H1 (cell line): ENCODE measurements around the gene L3MBTL1. TPM values are rescaled to one million over a fixed set of nuclear protein-coding genes. Genes with fewer than 3 reads are reported as not detected.

ENCODE experiments used
- CTCF ChIA-PET: fragments of 300-600 bp; sonication (Branson Sonifier 250); formaldehyde crosslinking; loops from one replicate; lab custom pipeline; 2021; ENCODE audit not compliant: partially characterized antibody; lab: Charles Lee
- POLR2A ChIA-PET: fragments of 300-600 bp; sonication (Branson Sonifier 250); formaldehyde crosslinking; loops from one replicate; lab custom pipeline; 2021; ENCODE audit warnings: inconsistent platforms; ENCODE audit not compliant: partially characterized antibody; lab: Charles Lee
- DNase-seq, 2 experiments: peaks; one replicate each; pipeline versions ENCODE4 v3.0.0 to v3.0.0-alpha.2; 2010 to 2022; ENCODE audit warnings: low spot score in 2 of 2, low read depth in 1 of 2, mixed read lengths in 1 of 2
- FAIRE-seq: peaks from 2 replicates; lab custom pipeline; 2011; peaks lifted over from hg19 to GRCh38; lab: Jason Lieb, UNC
- H2AFZ ChIP-seq: 2 replicates; pipeline ENCODE4 v1.8.1; 2012; ENCODE audit warnings: low read length, inconsistent platforms
- H2AK5ac ChIP-seq: 2 replicates; pipeline ENCODE4 v1.6.1; 2013; ENCODE audit warnings: low read depth, low read length
- H2BK120ac ChIP-seq: replicated peaks from 2 replicates; pipeline ENCODE3; 2013; ENCODE audit warnings: low read depth, low read length, inconsistent platforms
- H2BK12ac ChIP-seq: 2 replicates; pipeline ENCODE4 v1.6.1; 2013; ENCODE audit warnings: low read depth, low read length
- H2BK15ac ChIP-seq: 2 replicates; pipeline ENCODE4 v1.6.1; 2013; ENCODE audit warnings: low read length
- H2BK20ac ChIP-seq: 2 replicates; pipeline ENCODE4 v1.6.1; 2013; ENCODE audit warnings: low read length
- H2BK5ac ChIP-seq: 2 replicates; pipeline ENCODE4 v1.6.1; 2013; ENCODE audit warnings: low read depth, low read length
- H3K14ac ChIP-seq: 2 replicates; pipeline ENCODE4 v1.6.1; 2013; ENCODE audit warnings: inconsistent platforms; ENCODE audit not compliant: insufficient read length
- H3K18ac ChIP-seq: 2 replicates; pipeline ENCODE4 v1.6.1; 2013; ENCODE audit warnings: low read length; ENCODE audit errors: extremely low read depth
- H3K23ac ChIP-seq: 2 replicates; pipeline ENCODE4 v1.6.1; 2013; ENCODE audit warnings: inconsistent platforms; ENCODE audit not compliant: insufficient read length
- H3K23me2 ChIP-seq: 2 replicates; pipeline ENCODE4 v1.6.1; 2013; ENCODE audit warnings: low read depth, low read length
- H3K27ac ChIP-seq: 2 replicates; pipeline ENCODE4 v1.6.1; 2011; ENCODE audit warnings: low read depth, low read length, inconsistent platforms
- H3K27me3 ChIP-seq, 4 experiments: replicated peaks in 1 of 4; 1 replicate in 1 of 4; 2 replicates in 3 of 4; pipeline versions ENCODE4 v1.6.1 to v1.8.1; 2011 to 2013; ENCODE audit warnings: low read length in 3 of 4, mild to moderate bottlenecking in 3 of 4, inconsistent platforms in 2 of 4, mixed read lengths in 2 of 4, moderate library complexity in 1 of 4; ENCODE audit not compliant: control insufficient read depth in 3 of 4, insufficient read depth in 3 of 4; ENCODE audit errors: extremely low read depth in 1 of 4
- H3K36me3 ChIP-seq, 4 experiments: 2 replicates each; pipeline versions ENCODE4 v1.6.1 to v1.8.1; 2011 to 2013; ENCODE audit warnings: mild to moderate bottlenecking in 4 of 4, low read length in 3 of 4, moderate library complexity in 2 of 4, control low read depth in 1 of 4, inconsistent platforms in 1 of 4; ENCODE audit not compliant: insufficient read depth in 4 of 4, control insufficient read depth in 2 of 4
- H3K4ac ChIP-seq: replicated peaks from 2 replicates; pipeline ENCODE3; 2013; ENCODE audit warnings: low read length, low read depth, mixed read lengths, inconsistent platforms; ENCODE audit not compliant: insufficient read length
- H3K4me1 ChIP-seq, 4 experiments: replicated peaks in 1 of 4; 1 replicate in 1 of 4; 2 replicates in 3 of 4; pipeline versions ENCODE4 v1.6.1 to v1.8.1; 2011 to 2013; ENCODE audit warnings: low read length in 3 of 4, inconsistent platforms in 2 of 4, mixed read lengths in 1 of 4; ENCODE audit not compliant: insufficient read depth in 4 of 4, control insufficient read depth in 3 of 4
- H3K4me2 ChIP-seq, 2 experiments: 2 replicates each; pipeline versions ENCODE4 v1.6.1 to v1.8.1; 2011 to 2013; ENCODE audit warnings: low read depth in 2 of 2, low read length in 2 of 2, control low read depth in 1 of 2, inconsistent platforms in 1 of 2, mild to moderate bottlenecking in 1 of 2; ENCODE audit not compliant: insufficient read depth in 1 of 2
- H3K4me3 ChIP-seq, 4 experiments: fragments of 200-600, 300-600 bp in 1 of 4; sonication (generic), shearing (Covaris generic), sonication (Bioruptor Twin) in 1 of 4; 2 replicates each; pipeline versions ENCODE4 v1.5.1 to v1.8.1; 2011 to 2016; ENCODE audit warnings: low read length in 4 of 4, low read depth in 3 of 4, control low read depth in 2 of 4, inconsistent platforms in 2 of 4, mild to moderate bottlenecking in 2 of 4, mixed read lengths in 1 of 4, moderate library complexity in 1 of 4; ENCODE audit not compliant: insufficient read depth in 2 of 4; ENCODE audit errors: extremely low read depth in 1 of 4
- H3K56ac ChIP-seq: replicated peaks from 2 replicates; pipeline ENCODE3; 2013; ENCODE audit warnings: low read depth, mild to moderate bottlenecking, mixed read lengths, low read length, inconsistent platforms; ENCODE audit not compliant: insufficient read length
- H3K79me1 ChIP-seq: 2 replicates; pipeline ENCODE4 v1.6.1; 2013; ENCODE audit warnings: low read depth, low read length, control low read depth
- H3K79me2 ChIP-seq, 2 experiments: 2 replicates each; pipeline versions ENCODE4 v1.6.1 to v1.8.1; 2012 to 2013; ENCODE audit warnings: low read length in 2 of 2, mild to moderate bottlenecking in 2 of 2, inconsistent platforms in 1 of 2; ENCODE audit not compliant: insufficient read depth in 2 of 2, control insufficient read depth in 1 of 2
- H3K9ac ChIP-seq, 4 experiments: replicated peaks in 1 of 4; 1 replicate in 1 of 4; 2 replicates in 3 of 4; pipeline versions ENCODE4 v1.6.1 to v1.8.1; 2011 to 2013; ENCODE audit warnings: low read depth in 3 of 4, low read length in 3 of 4, control low read depth in 2 of 4, mild to moderate bottlenecking in 2 of 4, moderate library complexity in 2 of 4, inconsistent platforms in 1 of 4; ENCODE audit errors: extremely low read depth in 1 of 4
- H3K9me3 ChIP-seq, 2 experiments: 2 replicates each; pipeline versions ENCODE4 v1.6.1 to v1.8.1; 2012 to 2013; ENCODE audit warnings: mild to moderate bottlenecking in 2 of 2, moderate library complexity in 2 of 2, control low read depth in 1 of 2, inconsistent platforms in 1 of 2, low read depth in 1 of 2, low read length in 1 of 2, mixed read lengths in 1 of 2; ENCODE audit not compliant: insufficient read depth in 2 of 2
- H4K20me1 ChIP-seq, 2 experiments: replicated peaks in 1 of 2; 2 replicates each; pipeline versions ENCODE3 to v1.8.1; 2011 to 2013; ENCODE audit warnings: inconsistent platforms in 2 of 2, low read length in 2 of 2, mild to moderate bottlenecking in 1 of 2; ENCODE audit not compliant: insufficient read depth in 2 of 2, control insufficient read depth in 1 of 2
- H4K5ac ChIP-seq: 2 replicates; pipeline ENCODE4 v1.6.1; 2013; ENCODE audit warnings: low read length, low read depth, mixed read lengths, inconsistent platforms; ENCODE audit not compliant: insufficient read length
- H4K8ac ChIP-seq: 2 replicates; pipeline ENCODE4 v1.8.0; 2013; ENCODE audit warnings: mild to moderate bottlenecking, moderate library complexity, low read length, inconsistent platforms; ENCODE audit not compliant: insufficient read depth; ENCODE audit errors: extremely low read depth
- H4K91ac ChIP-seq: replicated peaks from 2 replicates; pipeline ENCODE3; 2013; ENCODE audit warnings: low read length, mixed read lengths, inconsistent platforms; ENCODE audit not compliant: insufficient read length
- BRCA1 ChIP-seq: IDR thresholded peaks from 2 replicates; pipeline ENCODE4 v1.6.1; 2012; ENCODE audit warnings: low read depth, low read length, improper control_type of control experiment
- CBX5 ChIP-seq: fragments of 300-800, 300-1000 bp; sonication (generic); IDR thresholded peaks from 2 replicates; pipeline ENCODE4 v1.7.1; 2016; ENCODE audit warnings: antibody characterized with exemption, low read length, low read depth
- HDAC2 ChIP-seq, 2 experiments: fragments of 300-600 bp in 1 of 2; sonication (generic) in 1 of 2; IDR thresholded peaks; 2 replicates each; pipeline ENCODE4 v1.6.1; 2011 to 2012; ENCODE audit warnings: low read depth in 2 of 2, low read length in 2 of 2, mild to moderate bottlenecking in 2 of 2, moderate library complexity in 2 of 2, borderline replicate concordance in 1 of 2, inconsistent platforms in 1 of 2
- NRF1 ChIP-seq: IDR thresholded peaks from 2 replicates; pipeline ENCODE4 v1.6.1; 2011; ENCODE audit warnings: mild to moderate bottlenecking, low read depth, low read length, improper control_type of control experiment
- PHF8 ChIP-seq: fragments of 200-600 bp; sonication (generic); conservative IDR thresholded peaks from 2 replicates; pipeline ENCODE4 v1.7.1; 2012; ENCODE audit warnings: low read depth, mild to moderate bottlenecking, inconsistent platforms, low read length, moderate library complexity
- POU5F1 ChIP-seq: IDR thresholded peaks from 2 replicates; pipeline ENCODE4 v1.6.1; 2011; ENCODE audit warnings: low read depth, mild to moderate bottlenecking, low read length, moderate library complexity
- RFX5 ChIP-seq: IDR thresholded peaks from 2 replicates; pipeline ENCODE4 v1.6.1; 2011; ENCODE audit warnings: low read depth, low read length, improper control_type of control experiment, borderline replicate concordance
- RNF2 ChIP-seq: fragments of 200-900, 300-1000 bp; sonication (generic); IDR thresholded peaks from 2 replicates; pipeline ENCODE4 v1.7.1; 2016; ENCODE audit warnings: borderline replicate concordance, low read depth, mild to moderate bottlenecking, antibody characterized with exemption, low read length; ENCODE audit not compliant: poor library complexity, severe bottlenecking; ENCODE audit errors: missing control alignments
- SP4 ChIP-seq: IDR thresholded peaks from 2 replicates; pipeline ENCODE4 v1.6.1; 2012; ENCODE audit warnings: low read length, inconsistent platforms
- WGBS, 2 experiments: shearing (Covaris generic) in 1 of 2; methylation state at CpG; one replicate each; pipeline versions ENCODE4 v1.1.6 to v1.1.7; 2013 to 2015; ENCODE audit warnings: low lambda C conversion rate in 2 of 2, mixed read lengths in 2 of 2, inconsistent platforms in 1 of 2, low coverage in 1 of 2, missing lambda C conversion rate in 1 of 2; ENCODE audit not compliant: insufficient replicate concordance in 2 of 2, insufficient coverage in 1 of 2, insufficient read length in 1 of 2; ENCODE audit errors: extremely low coverage in 1 of 2, missing lambda C conversion rate in 1 of 2; 5-methylcytosine and 5-hydroxymethylcytosine counted together
- polyA plus RNA-seq, 7 experiments: library from polyadenylated mRNA; depleted of rRNA in 3 of 7; stranded (reverse) in 5 of 7; unstranded in 2 of 7; fragments of >200 nt in 5 of 7; fragments of 200-250 nt in 2 of 7; gene quantifications; 1 replicate in 5 of 7; 2 replicates in 1 of 7; 4 replicates in 1 of 7; pipeline versions ENCODE4 v1.2.1 to v1.2.3, GENCODE V29; 2011 to 2013; ENCODE audit warnings: missing spikeins in 2 of 7, mixed read lengths in 2 of 7
- total RNA-seq: library from RNA; stranded (reverse); fragmentation: NEBNext Ultra II Directional; extraction: Animal tissue kit (Norgen Biotek cat#: 25700); gene quantifications from 2 replicates; pipeline ENCODE4 v1.2.1, GENCODE V29; 2021
- TF ChIP-seq, protein P1 (sequence below): IDR thresholded peaks from 2 replicates; pipeline ENCODE4 v1.6.1; 2012; ENCODE audit warnings: low read length, inconsistent platforms

Gene L3MBTL1
- total and polyA plus RNA-seq, 2 of the 8 experiments (the other 6 are each of a cell fraction or from before 2014, with no cell fraction given): 11.9 to 17.0 TPM

DNA sequence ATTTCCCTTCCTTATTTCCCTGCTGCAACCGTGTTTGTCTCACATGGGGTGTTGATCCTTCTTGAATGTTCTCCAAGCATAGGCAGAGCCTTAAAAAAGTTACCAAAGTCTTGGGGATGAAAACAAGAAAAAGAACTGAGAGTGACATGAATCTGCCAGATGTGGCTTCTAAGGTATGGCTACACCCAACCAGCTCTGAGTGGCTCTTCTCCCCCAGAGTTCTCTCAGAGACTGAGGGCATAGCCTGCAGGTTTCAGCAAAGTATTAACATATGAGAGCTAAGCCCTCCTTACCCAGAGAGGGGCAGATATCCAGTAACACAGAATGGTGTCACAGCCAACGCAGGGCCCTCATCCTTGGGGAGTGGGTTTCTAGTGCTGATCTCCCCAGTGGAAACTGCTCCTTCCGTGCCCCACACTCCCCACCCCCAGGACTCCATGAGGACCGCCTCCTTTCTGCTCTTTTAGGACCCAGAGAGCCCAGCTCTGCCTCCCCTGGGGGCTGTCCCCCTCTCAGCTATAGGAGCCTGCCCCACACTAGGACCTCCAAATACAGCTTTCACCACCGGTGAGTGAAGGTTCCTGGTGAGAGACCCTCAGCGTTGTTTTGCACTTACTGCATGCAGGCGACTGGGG, 28.0 kb downstream of the L3MBTL1 start:
- Histone ChIP-seq H3K36me3 (peaks cover 0 to 10% (median 4%) of the 10 kb centered on the region in 4 experiments; a peak in 4 of 8 replicates), H4K8ac (no peak overlapping the region), H3K4me3 (no peak overlapping the region), H2BK15ac (no peak overlapping the region), H3K4me1 (no peaks in the 10 kb centered on the region), H3K56ac (no peak overlapping the region), H3K14ac (no peak overlapping the region), H3K9ac (no peak overlapping the region), H3K27me3 (no peaks in the 10 kb centered on the region), H4K91ac (no peak overlapping the region), H2AK5ac (no peak overlapping the region), H2BK120ac (no peak overlapping the region), H2BK20ac (no peak overlapping the region), H3K23me2 (no peaks in the 10 kb centered on the region), H3K18ac (no peak overlapping the region), H3K4me2 (no peak overlapping the region), H3K9me3 (no peaks in the 10 kb centered on the region), H2AFZ (no peak overlapping the region), H2BK5ac (no peak overlapping the region), H3K79me2 (no peaks in the 10 kb centered on the region), H4K5ac (no peak overlapping the region), H4K20me1 (peaks cover 3 to 4% of the 10 kb centered on the region in 2 experiments), H3K79me1 (no peaks in the 10 kb centered on the region), H3K4ac (no peak overlapping the region), H3K23ac (no peak overlapping the region), H2BK12ac (no peak overlapping the region), H3K27ac (no peak overlapping the region)
- DNase-seq: no peak
- CTCF ChIA-PET: interaction anchor here (0.6 to 6.5 kb wide), 8 partner anchors 8 to 559 kb away, joined by 3 to 54 read pairs (median 5); partner anchors contain the start of gene L3MBTL1
- no peak for FAIRE-seq
- POLR2A ChIA-PET: interaction anchor here (1.1 to 5.2 kb wide), 4 partner anchors 27 to 186 kb away, joined by 3 to 23 read pairs (median 4); partner anchors contain the start of gene SRSF6
- WGBS, 2 experiments: 83% methylated on average over 7 of the region's 7 CpGs; no CpG with 5 or more reads in 1 of the 2 experiments
- TF ChIP-seq BRCA1 (no peak), CBX5 (no peak), RFX5 (no peak), PHF8 (no peak), HDAC2 (IDR thresholded peaks at IDR 0.05; ENCODE audit: borderline replicate concordance in 1 of 2, low read depth in 2 of 2, low read length in 2 of 2) (no peak), SP4 (no peak), POU5F1 (no peak), NRF1 (no peak), RNF2 (no peak)
- TF ChIP-seq, protein P1, sequence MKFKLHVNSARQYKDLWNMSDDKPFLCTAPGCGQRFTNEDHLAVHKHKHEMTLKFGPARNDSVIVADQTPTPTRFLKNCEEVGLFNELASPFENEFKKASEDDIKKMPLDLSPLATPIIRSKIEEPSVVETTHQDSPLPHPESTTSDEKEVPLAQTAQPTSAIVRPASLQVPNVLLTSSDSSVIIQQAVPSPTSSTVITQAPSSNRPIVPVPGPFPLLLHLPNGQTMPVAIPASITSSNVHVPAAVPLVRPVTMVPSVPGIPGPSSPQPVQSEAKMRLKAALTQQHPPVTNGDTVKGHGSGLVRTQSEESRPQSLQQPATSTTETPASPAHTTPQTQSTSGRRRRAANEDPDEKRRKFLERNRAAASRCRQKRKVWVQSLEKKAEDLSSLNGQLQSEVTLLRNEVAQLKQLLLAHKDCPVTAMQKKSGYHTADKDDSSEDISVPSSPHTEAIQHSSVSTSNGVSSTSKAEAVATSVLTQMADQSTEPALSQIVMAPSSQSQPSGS: no peak
